ENCODE measurements around the gene QRICH2.

GRCh38 chr17:76247304-76247703 lies 60.8 kb downstream of the QRICH2 start:
- TF ChIP-seq REST (IDR thresholded peaks at IDR 0.05; ENCODE audit: low read depth) (no peak), RAD21 (IDR thresholded peaks at IDR 0.05; ENCODE audit: low read depth) (no peak), YY1 (IDR thresholded peaks at IDR 0.05; ENCODE audit: low read depth) (no peak), EGR1 (IDR thresholded peaks at IDR 0.05) (no peak), TEAD4 (IDR thresholded peaks at IDR 0.05) (no peak)
